HL-60 (cell line): Measurements from ENCODE around the gene ST6GALNAC6.

Experiments
- DNase-seq, 2 experiments: peaks; one replicate each; pipeline ENCODE4 v3.0.0-alpha.2; 2010 to 2020; ENCODE audit warnings: low read depth in 1 of 2, low spot score in 1 of 2
- H3K27ac ChIP-seq: fragments of 250-450 bp; sonication (Bioruptor Pico); replicated peaks from 2 replicates; pipeline ENCODE4 v1.5.1; 2020; ENCODE audit warnings: mild to moderate bottlenecking, moderate library complexity
- H3K27me3 ChIP-seq: fragments of 250-450 bp; sonication (Bioruptor Pico); 2 replicates; pipeline ENCODE4 v1.5.1; 2021; ENCODE audit warnings: mild to moderate bottlenecking, moderate library complexity; ENCODE audit not compliant: insufficient read depth, poor library complexity, severe bottlenecking
- H3K4me3 ChIP-seq: replicated peaks from 2 replicates; pipeline ENCODE4 v1.5.1; 2011; ENCODE audit warnings: mild to moderate bottlenecking, control low read depth, low read length; ENCODE audit not compliant: insufficient read depth
- GABPA ChIP-seq: IDR thresholded peaks from 2 replicates; pipeline ENCODE4 v1.6.1; 2012; ENCODE audit warnings: low read depth
- POLR2AphosphoS5 ChIP-seq: IDR thresholded peaks from 2 replicates; pipeline ENCODE4 v1.6.1; 2012; ENCODE audit warnings: low read depth
- SPI1 ChIP-seq: IDR thresholded peaks from 2 replicates; pipeline ENCODE4 v1.6.1; 2012; ENCODE audit warnings: low read depth, mild to moderate bottlenecking, borderline replicate concordance
- TF ChIP-seq, protein P1 (sequence below): IDR thresholded peaks from 2 replicates; pipeline ENCODE4 v1.6.1; 2012; ENCODE audit warnings: low read depth; ENCODE audit not compliant: insufficient replicate concordance
- TF ChIP-seq, protein P2 (sequence below): IDR thresholded peaks from one replicate; pipeline ENCODE4 v1.5.1; 2011; ENCODE audit warnings: low read length, control low read depth, inconsistent platforms; ENCODE audit not compliant: insufficient read depth

The ST6GALNAC6 gene

DNA sequence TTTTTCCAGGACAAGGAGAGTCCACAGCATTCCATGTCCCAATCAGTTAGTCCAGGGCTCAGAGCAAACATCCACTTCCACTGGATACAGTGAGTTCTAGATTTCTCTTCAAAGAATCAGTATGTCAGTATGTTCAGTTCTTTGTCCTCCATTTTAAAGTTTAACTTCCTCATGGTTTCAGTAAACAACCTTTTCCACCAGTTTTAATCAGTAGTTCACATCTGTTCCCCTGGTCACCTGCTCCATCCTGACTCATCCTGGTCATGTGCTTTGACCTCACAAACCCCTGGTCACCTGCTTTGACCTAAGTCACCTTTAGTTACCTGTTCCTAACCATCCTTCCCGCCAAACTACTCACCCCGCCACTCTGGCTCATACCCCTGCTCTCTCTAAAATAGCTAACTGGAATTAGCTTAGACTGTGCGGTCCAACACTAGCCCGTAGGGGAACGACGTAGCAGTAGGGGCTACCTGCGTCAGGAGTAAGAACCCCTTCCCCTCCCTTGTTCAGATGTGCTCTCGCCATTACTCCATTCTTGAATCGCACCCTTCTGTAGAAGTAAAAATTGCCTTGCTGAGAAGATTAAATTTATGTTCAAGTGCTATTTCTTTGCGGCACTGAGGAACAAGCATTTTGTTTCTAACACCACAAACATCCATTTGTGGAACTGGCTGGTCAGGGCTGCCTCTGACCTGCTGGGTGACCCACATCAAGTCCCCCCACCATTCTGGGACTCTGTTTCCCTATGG is 50.5 kb downstream of the ST6GALNAC6 start:
- TF ChIP-seq, protein P1, sequence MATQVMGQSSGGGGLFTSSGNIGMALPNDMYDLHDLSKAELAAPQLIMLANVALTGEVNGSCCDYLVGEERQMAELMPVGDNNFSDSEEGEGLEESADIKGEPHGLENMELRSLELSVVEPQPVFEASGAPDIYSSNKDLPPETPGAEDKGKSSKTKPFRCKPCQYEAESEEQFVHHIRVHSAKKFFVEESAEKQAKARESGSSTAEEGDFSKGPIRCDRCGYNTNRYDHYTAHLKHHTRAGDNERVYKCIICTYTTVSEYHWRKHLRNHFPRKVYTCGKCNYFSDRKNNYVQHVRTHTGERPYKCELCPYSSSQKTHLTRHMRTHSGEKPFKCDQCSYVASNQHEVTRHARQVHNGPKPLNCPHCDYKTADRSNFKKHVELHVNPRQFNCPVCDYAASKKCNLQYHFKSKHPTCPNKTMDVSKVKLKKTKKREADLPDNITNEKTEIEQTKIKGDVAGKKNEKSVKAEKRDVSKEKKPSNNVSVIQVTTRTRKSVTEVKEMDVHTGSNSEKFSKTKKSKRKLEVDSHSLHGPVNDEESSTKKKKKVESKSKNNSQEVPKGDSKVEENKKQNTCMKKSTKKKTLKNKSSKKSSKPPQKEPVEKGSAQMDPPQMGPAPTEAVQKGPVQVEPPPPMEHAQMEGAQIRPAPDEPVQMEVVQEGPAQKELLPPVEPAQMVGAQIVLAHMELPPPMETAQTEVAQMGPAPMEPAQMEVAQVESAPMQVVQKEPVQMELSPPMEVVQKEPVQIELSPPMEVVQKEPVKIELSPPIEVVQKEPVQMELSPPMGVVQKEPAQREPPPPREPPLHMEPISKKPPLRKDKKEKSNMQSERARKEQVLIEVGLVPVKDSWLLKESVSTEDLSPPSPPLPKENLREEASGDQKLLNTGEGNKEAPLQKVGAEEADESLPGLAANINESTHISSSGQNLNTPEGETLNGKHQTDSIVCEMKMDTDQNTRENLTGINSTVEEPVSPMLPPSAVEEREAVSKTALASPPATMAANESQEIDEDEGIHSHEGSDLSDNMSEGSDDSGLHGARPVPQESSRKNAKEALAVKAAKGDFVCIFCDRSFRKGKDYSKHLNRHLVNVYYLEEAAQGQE: no peak
- no peak overlapping the region for H3K27ac ChIP-seq
- no peak overlapping the region for H3K4me3 ChIP-seq

DNA sequence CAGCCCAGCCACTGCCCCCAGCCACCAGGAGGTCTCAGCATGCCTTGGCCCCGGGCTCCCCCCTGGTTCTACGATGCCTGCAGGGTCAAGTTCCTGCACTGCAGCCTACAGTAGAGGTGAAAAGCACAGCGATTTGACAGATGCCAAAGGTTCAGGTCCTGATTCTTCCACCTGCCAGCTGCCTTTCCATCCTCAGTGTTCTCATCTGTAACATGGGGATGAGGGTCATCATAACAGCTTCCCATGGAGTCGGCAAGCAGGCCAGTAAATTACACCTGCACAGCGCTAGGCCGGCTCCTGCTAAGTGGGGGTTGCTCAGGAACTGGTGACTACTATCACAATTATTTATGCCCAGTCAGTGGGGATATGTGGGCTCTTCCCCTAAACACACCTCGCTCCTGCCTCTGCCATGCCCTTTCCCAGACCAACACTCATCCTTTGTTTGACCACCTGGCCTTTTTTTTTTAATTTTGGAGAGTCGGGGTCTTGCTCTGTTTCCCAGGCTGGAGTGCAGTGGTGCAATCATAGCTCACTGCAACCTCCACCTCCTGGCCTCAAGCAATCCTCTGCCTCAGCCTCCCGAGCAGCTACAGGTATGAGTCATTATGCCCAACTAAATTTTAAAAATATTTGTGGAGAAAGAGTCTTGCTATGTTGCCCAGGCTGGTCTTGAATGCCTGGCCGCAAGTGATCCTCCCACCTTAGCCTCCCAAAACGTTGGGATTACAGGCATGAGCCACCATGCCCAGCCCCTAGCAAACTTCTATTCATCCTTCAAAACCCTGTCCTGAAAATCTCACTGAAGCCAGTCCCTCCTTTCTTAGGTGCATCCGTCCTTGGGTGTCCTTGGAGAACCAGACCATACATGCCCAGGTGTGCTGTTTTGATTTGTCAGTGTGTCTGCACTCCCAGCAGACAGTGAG is 51.3 kb downstream of the ST6GALNAC6 start:
- Histone ChIP-seq H3K4me3 (no peak overlapping the region), H3K27me3 (no peaks in the 10 kb centered on the region), H3K27ac (no peak overlapping the region)
- TF ChIP-seq, protein P2, sequence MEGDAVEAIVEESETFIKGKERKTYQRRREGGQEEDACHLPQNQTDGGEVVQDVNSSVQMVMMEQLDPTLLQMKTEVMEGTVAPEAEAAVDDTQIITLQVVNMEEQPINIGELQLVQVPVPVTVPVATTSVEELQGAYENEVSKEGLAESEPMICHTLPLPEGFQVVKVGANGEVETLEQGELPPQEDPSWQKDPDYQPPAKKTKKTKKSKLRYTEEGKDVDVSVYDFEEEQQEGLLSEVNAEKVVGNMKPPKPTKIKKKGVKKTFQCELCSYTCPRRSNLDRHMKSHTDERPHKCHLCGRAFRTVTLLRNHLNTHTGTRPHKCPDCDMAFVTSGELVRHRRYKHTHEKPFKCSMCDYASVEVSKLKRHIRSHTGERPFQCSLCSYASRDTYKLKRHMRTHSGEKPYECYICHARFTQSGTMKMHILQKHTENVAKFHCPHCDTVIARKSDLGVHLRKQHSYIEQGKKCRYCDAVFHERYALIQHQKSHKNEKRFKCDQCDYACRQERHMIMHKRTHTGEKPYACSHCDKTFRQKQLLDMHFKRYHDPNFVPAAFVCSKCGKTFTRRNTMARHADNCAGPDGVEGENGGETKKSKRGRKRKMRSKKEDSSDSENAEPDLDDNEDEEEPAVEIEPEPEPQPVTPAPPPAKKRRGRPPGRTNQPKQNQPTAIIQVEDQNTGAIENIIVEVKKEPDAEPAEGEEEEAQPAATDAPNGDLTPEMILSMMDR: no peak
- no peak for TF ChIP-seq POLR2AphosphoS5
- TF ChIP-seq, protein P1: no peak
- TF ChIP-seq SPI1: no peak
- TF ChIP-seq GABPA: no peak
- DNase-seq: no peak

More for the DNA sequence above, 50.5 kb downstream of the ST6GALNAC6 start:
- no peak for DNase-seq
- H3K27me3 ChIP-seq: no peaks in the 10 kb centered on the region

DNA sequence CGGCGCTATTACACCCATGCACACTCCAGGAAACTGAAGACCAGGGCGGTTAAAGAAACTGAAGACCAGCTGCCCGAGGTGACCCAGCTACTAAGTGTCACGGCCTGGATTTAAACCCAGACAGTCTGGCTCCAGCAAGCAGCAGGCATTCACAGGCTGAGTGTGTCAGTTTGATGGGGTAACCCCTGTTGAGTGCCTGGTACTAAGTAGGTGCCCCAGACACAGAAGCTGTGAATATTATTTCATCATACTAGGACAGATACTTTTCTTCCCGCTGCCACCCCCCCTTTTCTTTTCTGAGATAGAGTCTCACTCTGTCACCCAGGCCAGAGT is 52.3 kb downstream of the ST6GALNAC6 start:
- no peak overlapping the region for H3K4me3 ChIP-seq
- TF ChIP-seq, protein P1: no peak
- TF ChIP-seq SPI1 (no peak), GABPA (no peak), POLR2AphosphoS5 (no peak)
- TF ChIP-seq, protein P2: no peak
- peak in 1 of 2 experiments; percentile 31 for DNase-seq
- no peak overlapping the region for H3K27ac ChIP-seq
- H3K27me3 ChIP-seq: no peaks in the 10 kb centered on the region
